GM10266 (cell line): Measurements from ENCODE around the gene SDC1.

ENCODE experiments used
- DNase-seq: peaks from one replicate; pipeline ENCODE4 v3.0.0; 2012; ENCODE audit errors: extremely low spot score
- CTCF ChIP-seq: IDR thresholded peaks from 2 replicates; pipeline ENCODE4 v1.5.1; 2012; ENCODE audit warnings: mild to moderate bottlenecking, low read depth; ENCODE audit not compliant: control insufficient read depth, insufficient read depth; ENCODE audit errors: missing control alignments

The SDC1 gene

GRCh38 chr2:20225294-20226151, 593 bp upstream of the SDC1 start:
- DNase-seq, result peak; percentile 86
- TF ChIP-seq CTCF, result peak; percentile 77

- no peak for TF ChIP-seq CTCF
- no peak for DNase-seq
Observed at GRCh38 chr2:20224164-20224715, 690 bp downstream of the SDC1 start.

- peak; percentile 67 for DNase-seq
- TF ChIP-seq CTCF, result no peak
Observed at GRCh38 chr2:20223407-20224163, 1.3 kb downstream of the SDC1 start.

GRCh38 chr2:20222769-20223406, 2.0 kb downstream of the SDC1 start:
- TF ChIP-seq CTCF, result no peak
- no peak for DNase-seq

GRCh38 chr2:20222014-20222768, 2.7 kb downstream of the SDC1 start:
- no peak for DNase-seq
- no peak for TF ChIP-seq CTCF

- TF ChIP-seq CTCF, result no peak
- DNase-seq, result no peak
Observed at GRCh38 chr2:20221555-20221973, 3.4 kb downstream of the SDC1 start.
